ENCODE data around the gene MEP1A.
A peak's percentile ranks its signal among the peaks of the same experiment; 100 is the strongest.
"Not testable (repeated sequence)": the region's sequence is repeated elsewhere in the genome, so short reads cannot be mapped to it uniquely, and the experiment has no call there.

The MEP1A gene

GRCh38 chr6:46834257-46834916 lies 41.2 kb downstream of the MEP1A start:
- H3K36me3 ChIP-seq (ENCODE audit: control insufficient read depth in 4 of 4, insufficient read depth in 4 of 4, low read length in 3 of 4); H3K27ac ChIP-seq (ENCODE audit: insufficient read depth in 1 of 2, low read depth in 1 of 2, low read length in 2 of 2, poor library complexity in 1 of 2, severe bottlenecking in 2 of 2); H3K27me3 ChIP-seq (replicated peaks in 2 of 5; ENCODE audit: control insufficient read depth in 4 of 5, insufficient read depth in 5 of 5, low read length in 4 of 5); POLR2A ChIA-PET; H3K4me1 ChIP-seq (ENCODE audit: control extremely low read depth in 1 of 4, control insufficient read depth in 4 of 4, insufficient read depth in 4 of 4, low read length in 3 of 4); DNase-seq; H3K9me3 ChIP-seq (ENCODE audit: control extremely low read depth in 1 of 5, control insufficient read depth in 4 of 5, insufficient read depth in 2 of 5, low read depth in 1 of 5, low read length in 4 of 5); H3K4me3 ChIP-seq (ENCODE audit: control insufficient read depth in 1 of 7, extremely low read depth in 1 of 7, insufficient read depth in 4 of 7, low read depth in 2 of 7, low read length in 6 of 7): not testable (repeated sequence)
- CTCF ChIA-PET, result interaction anchor here (0.8 to 1.2 kb wide), 2 partner anchors 13 to 248 kb away, joined by 3 read pairs; no protein-coding TSS in a partner anchor
- WGBS (ENCODE audit: insufficient coverage), result 65% methylated on average over 6 of the region's 7 CpGs

- H3K36me3 ChIP-seq (ENCODE audit: control insufficient read depth in 4 of 4, insufficient read depth in 4 of 4, low read length in 3 of 4); H3K27ac ChIP-seq (ENCODE audit: insufficient read depth in 1 of 2, low read depth in 1 of 2, low read length in 2 of 2, poor library complexity in 1 of 2, severe bottlenecking in 2 of 2); H3K4me1 ChIP-seq (ENCODE audit: control extremely low read depth in 1 of 4, control insufficient read depth in 4 of 4, insufficient read depth in 4 of 4, low read length in 3 of 4); H3K4me3 ChIP-seq (ENCODE audit: control insufficient read depth in 1 of 7, extremely low read depth in 1 of 7, insufficient read depth in 4 of 7, low read depth in 2 of 7, low read length in 6 of 7); H3K27me3 ChIP-seq (replicated peaks in 2 of 5; ENCODE audit: control insufficient read depth in 4 of 5, insufficient read depth in 5 of 5, low read length in 4 of 5); H3K9me3 ChIP-seq (ENCODE audit: control extremely low read depth in 1 of 5, control insufficient read depth in 4 of 5, insufficient read depth in 2 of 5, low read depth in 1 of 5, low read length in 4 of 5); DNase-seq; POLR2A ChIA-PET: not testable (repeated sequence)
- 100% methylated on average over 2 of the region's 2 CpGs for WGBS (ENCODE audit: insufficient coverage)
- CTCF ChIA-PET, result interaction anchor here (1.2 to 2.1 kb wide), 2 partner anchors 12 to 247 kb away, joined by 3 to 5 read pairs; no protein-coding TSS in a partner anchor
These were observed 41.8 kb downstream of the MEP1A start for GRCh38 chr6:46834991-46835390.

- Histone ChIP-seq H3K27ac (ENCODE audit: insufficient read depth in 1 of 2, low read depth in 1 of 2, low read length in 2 of 2, poor library complexity in 1 of 2, severe bottlenecking in 2 of 2) (no peak overlapping the region), H3K36me3 (ENCODE audit: control insufficient read depth in 4 of 4, insufficient read depth in 4 of 4, low read length in 3 of 4) (no peaks in the 10 kb centered on the region), H3K4me1 (ENCODE audit: control extremely low read depth in 1 of 4, control insufficient read depth in 4 of 4, insufficient read depth in 4 of 4, low read length in 3 of 4) (no peaks in the 10 kb centered on the region), H3K9me3 (ENCODE audit: control extremely low read depth in 1 of 5, control insufficient read depth in 4 of 5, insufficient read depth in 2 of 5, low read depth in 1 of 5, low read length in 4 of 5) (peaks cover 0 to 19% (median 6%) of the 10 kb centered on the region in 5 experiments), H3K27me3 (replicated peaks in 2 of 5; ENCODE audit: control insufficient read depth in 4 of 5, insufficient read depth in 5 of 5, low read length in 4 of 5) (no peaks in the 10 kb centered on the region), H3K4me3 (ENCODE audit: control insufficient read depth in 1 of 7, extremely low read depth in 1 of 7, insufficient read depth in 4 of 7, low read depth in 2 of 7, low read length in 6 of 7) (no peak overlapping the region)
- DNase-seq, result no peak
- CTCF ChIA-PET, result interaction anchor here (0.6 to 0.7 kb wide), 2 partner anchors 8 to 208 kb away, joined by 3 to 4 read pairs; no protein-coding TSS in a partner anchor
- POLR2A ChIA-PET, result no interaction called here
- WGBS (ENCODE audit: insufficient coverage), result 100% methylated on average over 2 of the region's 2 CpGs
These were observed 44.8 kb downstream of the MEP1A start for GRCh38 chr6:46838033-46838432.

- H3K4me1 ChIP-seq (ENCODE audit: control extremely low read depth in 1 of 4, control insufficient read depth in 4 of 4, insufficient read depth in 4 of 4, low read length in 3 of 4); POLR2A ChIA-PET; DNase-seq; H3K4me3 ChIP-seq (ENCODE audit: control insufficient read depth in 1 of 7, extremely low read depth in 1 of 7, insufficient read depth in 4 of 7, low read depth in 2 of 7, low read length in 6 of 7); H3K27ac ChIP-seq (ENCODE audit: insufficient read depth in 1 of 2, low read depth in 1 of 2, low read length in 2 of 2, poor library complexity in 1 of 2, severe bottlenecking in 2 of 2); CTCF ChIA-PET; H3K27me3 ChIP-seq (replicated peaks in 2 of 5; ENCODE audit: control insufficient read depth in 4 of 5, insufficient read depth in 5 of 5, low read length in 4 of 5); H3K36me3 ChIP-seq (ENCODE audit: control insufficient read depth in 4 of 4, insufficient read depth in 4 of 4, low read length in 3 of 4): not testable (repeated sequence)
- H3K9me3 ChIP-seq (ENCODE audit: control extremely low read depth in 1 of 5, control insufficient read depth in 4 of 5, insufficient read depth in 2 of 5, low read depth in 1 of 5, low read length in 4 of 5), result peaks cover 0 to 21% (median 9%) of the 10 kb centered on the region in 5 experiments
- 100% methylated on average over 5 of the region's 6 CpGs for WGBS (ENCODE audit: insufficient coverage)
These were observed 49.2 kb downstream of the MEP1A start for GRCh38 chr6:46842252-46842846.

GRCh38 chr6:46845126-46845525 lies 51.9 kb downstream of the MEP1A start:
- Histone ChIP-seq H3K27ac (ENCODE audit: insufficient read depth in 1 of 2, low read depth in 1 of 2, low read length in 2 of 2, poor library complexity in 1 of 2, severe bottlenecking in 2 of 2) (no peak overlapping the region), H3K4me3 (ENCODE audit: control insufficient read depth in 1 of 7, extremely low read depth in 1 of 7, insufficient read depth in 4 of 7, low read depth in 2 of 7, low read length in 6 of 7) (no peak overlapping the region), H3K4me1 (ENCODE audit: control extremely low read depth in 1 of 4, control insufficient read depth in 4 of 4, insufficient read depth in 4 of 4, low read length in 3 of 4) (peaks cover 0 to 9% (median 2%) of the 10 kb centered on the region in 4 experiments), H3K27me3 (replicated peaks in 2 of 5; ENCODE audit: control insufficient read depth in 4 of 5, insufficient read depth in 5 of 5, low read length in 4 of 5) (no peaks in the 10 kb centered on the region), H3K9me3 (ENCODE audit: control extremely low read depth in 1 of 5, control insufficient read depth in 4 of 5, insufficient read depth in 2 of 5, low read depth in 1 of 5, low read length in 4 of 5) (peaks cover 0 to 21% (median 9%) of the 10 kb centered on the region in 5 experiments), H3K36me3 (ENCODE audit: control insufficient read depth in 4 of 4, insufficient read depth in 4 of 4, low read length in 3 of 4) (no peaks in the 10 kb centered on the region)
- DNase-seq, result no peak
- 80% methylated on average over 1 of the region's 5 CpGs for WGBS (ENCODE audit: insufficient coverage)
- ChIA-PET CTCF (interaction anchor here (1.2 kb wide), 1 partner anchor 201 kb away, joined by 3 read pairs; no protein-coding TSS in a partner anchor), POLR2A (no interaction called here)

GRCh38 chr6:46848684-46849360 lies 55.6 kb downstream of the MEP1A start:
- no peaks in the 10 kb centered on the region for H3K27me3 ChIP-seq (replicated peaks in 2 of 5; ENCODE audit: control insufficient read depth in 4 of 5, insufficient read depth in 5 of 5, low read length in 4 of 5)
- peak; percentile 52 to 66 (median 62) for DNase-seq
- no peaks in the 10 kb centered on the region for H3K36me3 ChIP-seq (ENCODE audit: control insufficient read depth in 4 of 4, insufficient read depth in 4 of 4, low read length in 3 of 4)
- CTCF ChIA-PET, result interaction anchor here (0.7 to 5.7 kb wide), 13 partner anchors 9 to 457 kb away, joined by 3 to 70 read pairs (median 4); partner anchors contain the start of gene ADGRF1
- POLR2A ChIA-PET, result no interaction called here
- no peaks in the 10 kb centered on the region for H3K9me3 ChIP-seq (ENCODE audit: control extremely low read depth in 1 of 5, control insufficient read depth in 4 of 5, insufficient read depth in 2 of 5, low read depth in 1 of 5, low read length in 4 of 5)
- WGBS (ENCODE audit: insufficient coverage), result 8% methylated on average over 20 of the region's 25 CpGs
- H3K4me1 ChIP-seq (ENCODE audit: control extremely low read depth in 1 of 4, control insufficient read depth in 4 of 4, insufficient read depth in 4 of 4, low read length in 3 of 4), result peaks cover 1 to 17% (median 4%) of the 10 kb centered on the region in 4 experiments
- peak overlapping the region in 5 of 7 experiments; percentile 35 to 63 (median 48) for H3K4me3 ChIP-seq (ENCODE audit: control insufficient read depth in 1 of 7, extremely low read depth in 1 of 7, insufficient read depth in 4 of 7, low read depth in 2 of 7, low read length in 6 of 7)
- no peak overlapping the region for H3K27ac ChIP-seq (ENCODE audit: insufficient read depth in 1 of 2, low read depth in 1 of 2, low read length in 2 of 2, poor library complexity in 1 of 2, severe bottlenecking in 2 of 2)

- Histone ChIP-seq H3K36me3 (ENCODE audit: control insufficient read depth in 4 of 4, insufficient read depth in 4 of 4, low read length in 3 of 4) (no peaks in the 10 kb centered on the region), H3K4me1 (ENCODE audit: control extremely low read depth in 1 of 4, control insufficient read depth in 4 of 4, insufficient read depth in 4 of 4, low read length in 3 of 4) (peaks cover 1 to 17% (median 4%) of the 10 kb centered on the region in 4 experiments), H3K27me3 (replicated peaks in 2 of 5; ENCODE audit: control insufficient read depth in 4 of 5, insufficient read depth in 5 of 5, low read length in 4 of 5) (no peaks in the 10 kb centered on the region), H3K9me3 (ENCODE audit: control extremely low read depth in 1 of 5, control insufficient read depth in 4 of 5, insufficient read depth in 2 of 5, low read depth in 1 of 5, low read length in 4 of 5) (no peaks in the 10 kb centered on the region), H3K4me3 (ENCODE audit: control insufficient read depth in 1 of 7, extremely low read depth in 1 of 7, insufficient read depth in 4 of 7, low read depth in 2 of 7, low read length in 6 of 7) (peak overlapping the region in 2 of 7 experiments; percentile 59 to 63), H3K27ac (ENCODE audit: insufficient read depth in 1 of 2, low read depth in 1 of 2, low read length in 2 of 2, poor library complexity in 1 of 2, severe bottlenecking in 2 of 2) (no peak overlapping the region)
- DNase-seq, result no peak
- POLR2A ChIA-PET, result no interaction called here
- CTCF ChIA-PET, result interaction anchor here (1.0 to 5.7 kb wide), 9 partner anchors 9 to 457 kb away, joined by 3 to 70 read pairs (median 5); partner anchors contain the start of gene ADGRF1
- 79% methylated on average over 4 of the region's 5 CpGs for WGBS (ENCODE audit: insufficient coverage)
These were observed 56.1 kb downstream of the MEP1A start for GRCh38 chr6:46849361-46849690.

Measured in common myeloid progenitor, CD34-positive (primary cell).